HepG2 (cell line): Measurements from ENCODE around the gene CDKN1A. TPM values are rescaled to one million over a fixed set of nuclear protein-coding genes. Genes with fewer than 3 reads are reported as not detected.

Experiments
- ATAC-seq: fragments of 200-7000 bp; cut with Tn5 transposase; 3 replicates; pipeline ENCODE4 v1.9.1; 2020; ENCODE audit warnings: mild to moderate bottlenecking, moderate library complexity
- BruUV-seq: library from RNA; stranded (reverse); fragments of 400-500 nt; replicated peaks from 2 replicates; lab custom pipeline; 2021; lab: Mats Ljungman, UMichigan
- CTCF ChIA-PET: fragments of 300-600 bp; formaldehyde crosslinking; extraction: SDS; loops from one replicate; lab custom pipeline; 2021; ENCODE audit warnings: low total read pairs, inconsistent platforms, low intra/inter-chr PET ratio; lab: Yijun Ruan, JAX
- POLR2A ChIA-PET: fragments of 350-600 bp; sonication (Branson Sonifier 250); formaldehyde crosslinking; loops from one replicate; lab custom pipeline; 2020; ENCODE audit warnings: antibody characterized with exemption, inconsistent platforms; lab: Yijun Ruan, JAX
- DNase-seq: peaks from one replicate; pipeline ENCODE4 v3.0.0-alpha.2; 2015; ENCODE audit warnings: low spot score
- FAIRE-seq: peaks from 3 replicates; lab custom pipeline; 2011; peaks lifted over from hg19 to GRCh38; lab: Jason Lieb, UNC
- H2AFZ ChIP-seq: one replicate; pipeline ENCODE4 v1.6.1; 2011; ENCODE audit warnings: low read length, inconsistent platforms
- H3K27ac ChIP-seq: fragments of 300-600 bp; 3 replicates; pipeline ENCODE4 v1.8.0; 2011; ENCODE audit warnings: mixed run types, mild to moderate bottlenecking, mixed read lengths, low read length, inconsistent platforms; ENCODE audit not compliant: insufficient read depth; ENCODE audit errors: extremely low read length
- H3K27me3 ChIP-seq, 2 experiments: fragments of 200-600 bp in 1 of 2; 2 replicates in 1 of 2; 3 replicates in 1 of 2; pipeline versions ENCODE4 v1.6.0 to v1.8.0; 2011; ENCODE audit warnings: low read length in 2 of 2, mild to moderate bottlenecking in 2 of 2, moderate library complexity in 2 of 2, inconsistent platforms in 1 of 2; ENCODE audit not compliant: insufficient read depth in 2 of 2, control insufficient read depth in 1 of 2
- H3K36me3 ChIP-seq, 2 experiments: fragments of 200-600 bp in 1 of 2; replicated peaks in 1 of 2; 2 replicates in 1 of 2; 3 replicates in 1 of 2; pipeline versions ENCODE4 v1.5.1 to v1.8.0; 2011; ENCODE audit warnings: low read length in 2 of 2, inconsistent platforms in 1 of 2; ENCODE audit not compliant: insufficient read depth in 2 of 2, control insufficient read depth in 1 of 2
- H3K4me1 ChIP-seq: 2 replicates; pipeline ENCODE4 v1.5.1; 2012; ENCODE audit warnings: low read length, inconsistent platforms; ENCODE audit not compliant: insufficient read depth
- H3K4me2 ChIP-seq: 2 replicates; pipeline ENCODE4 v1.6.0; 2011; ENCODE audit warnings: low read depth, low read length, inconsistent platforms
- H3K4me3 ChIP-seq, 3 experiments: fragments of 200-600 bp in 1 of 3; sonication (generic), shearing (Covaris generic) in 1 of 3; replicated peaks in 1 of 3; 2 replicates each; pipeline ENCODE4 v1.5.1; 2011 to 2016; ENCODE audit warnings: low read length in 3 of 3, inconsistent platforms in 2 of 3, low read depth in 2 of 3, mild to moderate bottlenecking in 2 of 3, control low read depth in 1 of 3, mixed read lengths in 1 of 3; ENCODE audit not compliant: insufficient read depth in 1 of 3
- H3K79me2 ChIP-seq: one replicate; pipeline ENCODE4 v1.6.1; 2011; ENCODE audit warnings: low read length, inconsistent platforms; ENCODE audit not compliant: insufficient read depth
- H3K9ac ChIP-seq: 2 replicates; pipeline ENCODE4 v1.6.0; 2011; ENCODE audit warnings: mild to moderate bottlenecking, low read depth, low read length, inconsistent platforms; ENCODE audit not compliant: insufficient read depth
- H3K9me3 ChIP-seq: 2 replicates; pipeline ENCODE4 v1.5.1; 2012; ENCODE audit warnings: mild to moderate bottlenecking, low read length
- H4K20me1 ChIP-seq: 2 replicates; pipeline ENCODE4 v1.6.0; 2011; ENCODE audit warnings: inconsistent platforms, mild to moderate bottlenecking, low read length, moderate library complexity; ENCODE audit not compliant: insufficient read depth
- AGO2 ChIP-seq: fragments of 200-400 bp; formaldehyde crosslinking; optimal IDR thresholded peaks from 2 replicates; pipeline ENCODE3; 2017; ENCODE audit warnings: mild to moderate bottlenecking, low read depth, low read length, moderate library complexity
- ARID5B ChIP-seq: IDR thresholded peaks from 2 replicates; pipeline ENCODE4 v1.4.0; 2020; ENCODE audit warnings: mild to moderate bottlenecking, missing genetic modification reagents
- BCL6 ChIP-seq: IDR thresholded peaks from 2 replicates; pipeline ENCODE4 v1.6.1; 2016; ENCODE audit warnings: missing genetic modification reagents, missing compliant biosample characterization
- GATAD2A ChIP-seq: IDR thresholded peaks from 2 replicates; pipeline ENCODE4 v1.6.1; 2016
- HDAC2 ChIP-seq: sonication (generic); formaldehyde crosslinking; IDR thresholded peaks from 2 replicates; pipeline ENCODE4 v1.4.0; 2020; ENCODE audit warnings: missing genetic modification reagents
- HNF4A ChIP-seq: sonication (generic); formaldehyde crosslinking; IDR thresholded peaks from 2 replicates; pipeline ENCODE4 v1.4.0; 2020; ENCODE audit warnings: missing genetic modification reagents
- IKZF5 ChIP-seq: IDR thresholded peaks from 2 replicates; pipeline ENCODE4 v1.6.1; 2018; ENCODE audit warnings: missing genetic modification reagents, mild to moderate bottlenecking, missing compliant biosample characterization
- NR2C2 ChIP-seq: sonication (generic); formaldehyde crosslinking; IDR thresholded peaks from 2 replicates; pipeline ENCODE4 v1.4.0; 2020; ENCODE audit warnings: missing genetic modification reagents, mild to moderate bottlenecking, moderate library complexity, borderline replicate concordance
- NR2F6 ChIP-seq, 2 experiments: IDR thresholded peaks; 2 replicates each; pipeline ENCODE4 v1.6.1; 2016; ENCODE audit warnings: antibody characterized with exemption in 1 of 2, mild to moderate bottlenecking in 1 of 2
- RXRA ChIP-seq: sonication (generic); formaldehyde crosslinking; IDR thresholded peaks from 2 replicates; pipeline ENCODE4 v1.5.1; 2020; ENCODE audit warnings: missing genetic modification reagents
- SALL1 ChIP-seq: sonication (generic); formaldehyde crosslinking; IDR thresholded peaks from 2 replicates; pipeline ENCODE4 v1.8.0; 2022; ENCODE audit warnings: mild to moderate bottlenecking, missing genetic modification reagents
- SAP130 ChIP-seq: IDR thresholded peaks from 2 replicates; pipeline ENCODE4 v1.6.1; 2016; ENCODE audit warnings: low read depth
- SOX13 ChIP-seq, 3 experiments: fragments of 450-650 bp in 1 of 3; sonication (generic) in 1 of 3; formaldehyde crosslinking in 1 of 3; IDR thresholded peaks in 2 of 3; conservative IDR thresholded peaks in 1 of 3; 2 replicates each; pipeline versions ENCODE4 v1.5.0 to v1.6.1; 2016 to 2020; ENCODE audit warnings: antibody characterized with exemption in 1 of 3, mild to moderate bottlenecking in 1 of 3, missing compliant biosample characterization in 1 of 3, missing genetic modification reagents in 1 of 3, moderate library complexity in 1 of 3
- THRA ChIP-seq: sonication (generic); formaldehyde crosslinking; IDR thresholded peaks from 2 replicates; pipeline ENCODE4 v1.4.0; 2020; ENCODE audit warnings: missing genetic modification reagents, borderline replicate concordance
- ZGPAT ChIP-seq: IDR thresholded peaks from 2 replicates; pipeline ENCODE4 v1.6.1; 2016; ENCODE audit warnings: mild to moderate bottlenecking
- ZNF251 ChIP-seq: sonication (generic); formaldehyde crosslinking; IDR thresholded peaks from 2 replicates; pipeline ENCODE4 v1.9.0; 2021; ENCODE audit warnings: mild to moderate bottlenecking, missing genetic modification reagents
- ZNF660 ChIP-seq: sonication (generic); formaldehyde crosslinking; IDR thresholded peaks from 2 replicates; pipeline ENCODE4 v1.5.1; 2020; ENCODE audit warnings: mild to moderate bottlenecking, low read depth, missing genetic modification reagents, borderline replicate concordance
- WGBS: methylation state at CpG from one replicate; pipeline ENCODE4 v1.1.6; 2017; ENCODE audit warnings: low lambda C conversion rate; 5-methylcytosine and 5-hydroxymethylcytosine counted together
- in situ Hi-C: cut with HindIII; loops from 2 replicates; pipeline ENCODE4 v1.10.0; 2017; ENCODE audit warnings: low pct_unique_long_range_greater_than_20kb; ENCODE audit not compliant: extremely low pct_ligation_motif_present
- intact Hi-C: fragments of 100-400 bp; cut with micrococcal nuclease; formaldehyde crosslinking; loops from one replicate; pipeline ENCODE4 v1.10.0; 2022; ENCODE audit not compliant: unreplicated experiment
- polyA plus RNA-seq, 8 experiments: library from polyadenylated mRNA; depleted of rRNA in 3 of 8; stranded (reverse) in 7 of 8; unstranded in 1 of 8; fragments of >200 nt; fragmentation: Illumina TruSeq in 4 of 8; extraction: Trizol in 4 of 8; gene quantifications; 2 replicates each; pipeline versions ENCODE4 v1.2.1 to v1.2.3, GENCODE V29; 2011 to 2016; ENCODE audit warnings: low read depth in 4 of 8, missing spikeins in 1 of 8, mixed read lengths in 1 of 8; ENCODE audit not compliant: insufficient read depth in 1 of 8
- total RNA-seq, 5 experiments: library from RNA; depleted of rRNA; stranded (reverse); fragments of >200 nt; fragmentation: Illumina TruSeq; extraction: Trizol; gene quantifications; 2 replicates each; pipeline ENCODE4 v1.2.3, GENCODE V29; 2016; ENCODE audit warnings: low read depth in 1 of 5

CDKN1A gene
- total and polyA plus RNA-seq, 2 of the 13 experiments (the other 11 are each of a cell fraction or from before 2014, with no cell fraction given), result 60.7 to 92.1 TPM

- POLR2A ChIA-PET, result interaction anchor here (5.5 kb wide), 1 partner anchor 36 kb away, joined by 109 read pairs; the partner anchor contains the start of gene CDKN1A
- H3K27ac ChIP-seq, result no peak overlapping the region
- no TSS peak for BruUV-seq
- TF ChIP-seq SAP130 (peak; percentile 29; the same call in 1 of the 2 replicates), AGO2 (no peak), ZGPAT (peak; percentile 40; the same call in 1 of the 2 replicates), HNF4A (CRISPR knock-in tag) (peak; percentile 93), SOX13 (IDR thresholded peaks at IDR 0.05) (no peak), SOX13 (CRISPR knock-in tag; conservative IDR thresholded peaks at IDR 0.05 in 1 of 2, IDR thresholded peaks at IDR 0.05 in 1 of 2) (peak in 1 of 2 experiments; percentile 40; a peak in 1 of 4 replicates), ZNF251 (no peak), GATAD2A (CRISPR knock-in tag) (peak; percentile 55), RXRA (CRISPR knock-in tag) (peak; percentile 41; the same call in 1 of the 2 replicates), ZNF660 (CRISPR knock-in tag) (no peak), NR2F6 (IDR thresholded peaks at IDR 0.05) (peak; percentile 36; the same call in 1 of the 2 replicates), NR2F6 (CRISPR knock-in tag; IDR thresholded peaks at IDR 0.05) (peak; percentile 69), BCL6 (CRISPR knock-in tag) (peak; percentile 60), IKZF5 (CRISPR knock-in tag) (no peak), NR2C2 (CRISPR knock-in tag) (0 out of 2 replicates have a peak, but pooled peaks have one; percentile 52), SALL1 (CRISPR knock-in tag) (peak; percentile 42; the same call in 1 of the 2 replicates), ARID5B (CRISPR knock-in tag) (peak; percentile 57; the same call in 1 of the 2 replicates), THRA (CRISPR knock-in tag) (peak; percentile 78; the same call in 1 of the 2 replicates), HDAC2 (peak; percentile 36; the same call in 1 of the 2 replicates)
Measured at GRCh38 chr6:36641543-36641942, 37.0 kb upstream of the CDKN1A start.

More at GRCh38 chr6:36641543-36641942, 37.0 kb upstream of the CDKN1A start:
- Histone ChIP-seq H3K79me2 (no peaks in the 10 kb centered on the region), H3K4me1 (peaks cover 65% of the 10 kb centered on the region), H3K27me3 (peaks cover 0 to under 1% of the 10 kb centered on the region in 2 experiments; a peak in 1 of 5 replicates), H4K20me1 (no peaks in the 10 kb centered on the region), H3K9me3 (no peaks in the 10 kb centered on the region), H3K4me2 (peak overlapping the region; percentile 93; the same call in 1 of the 2 replicates), H3K9ac (no peak overlapping the region), H3K36me3 (no peaks in the 10 kb centered on the region), H2AFZ (no peak overlapping the region), H3K4me3 (no peak overlapping the region; a peak in 1 of 6 replicates)
- peak; percentile 67 for FAIRE-seq
- 27% methylated on average over 3 of the region's 3 CpGs for WGBS
- in situ Hi-C loops, result no loop called here
- CTCF ChIA-PET, result no interaction called here
- DNase-seq, result no peak
- intact Hi-C loops, result no loop called here
- ATAC-seq, result no peak
